HepG2 (cell line): ENCODE results near the gene CLK4. TPM values are rescaled to one million over a fixed set of nuclear protein-coding genes. Genes with fewer than 3 reads are reported as not detected.

Experiments
- ATAC-seq: fragments of 200-7000 bp; cut with Tn5 transposase; 3 replicates; pipeline ENCODE4 v1.9.1; 2020; ENCODE audit warnings: mild to moderate bottlenecking, moderate library complexity
- BruUV-seq: library from RNA; stranded (reverse); fragments of 400-500 nt; replicated peaks from 2 replicates; lab custom pipeline; 2021; lab: Mats Ljungman, UMichigan
- CTCF ChIA-PET: fragments of 300-600 bp; formaldehyde crosslinking; extraction: SDS; loops from one replicate; lab custom pipeline; 2021; ENCODE audit warnings: low total read pairs, inconsistent platforms, low intra/inter-chr PET ratio; lab: Yijun Ruan, JAX
- POLR2A ChIA-PET: fragments of 350-600 bp; sonication (Branson Sonifier 250); formaldehyde crosslinking; loops from one replicate; lab custom pipeline; 2020; ENCODE audit warnings: antibody characterized with exemption, inconsistent platforms; lab: Yijun Ruan, JAX
- DNase-seq: peaks from one replicate; pipeline ENCODE4 v3.0.0-alpha.2; 2015; ENCODE audit warnings: low spot score
- FAIRE-seq: peaks from 3 replicates; lab custom pipeline; 2011; peaks lifted over from hg19 to GRCh38; lab: Jason Lieb, UNC
- H2AFZ ChIP-seq: one replicate; pipeline ENCODE4 v1.6.1; 2011; ENCODE audit warnings: low read length, inconsistent platforms
- H3K27ac ChIP-seq: fragments of 300-600 bp; 3 replicates; pipeline ENCODE4 v1.8.0; 2011; ENCODE audit warnings: mixed run types, mild to moderate bottlenecking, mixed read lengths, low read length, inconsistent platforms; ENCODE audit not compliant: insufficient read depth; ENCODE audit errors: extremely low read length
- H3K27me3 ChIP-seq, 2 experiments: fragments of 200-600 bp in 1 of 2; 2 replicates in 1 of 2; 3 replicates in 1 of 2; pipeline versions ENCODE4 v1.6.0 to v1.8.0; 2011; ENCODE audit warnings: low read length in 2 of 2, mild to moderate bottlenecking in 2 of 2, moderate library complexity in 2 of 2, inconsistent platforms in 1 of 2; ENCODE audit not compliant: insufficient read depth in 2 of 2, control insufficient read depth in 1 of 2
- H3K36me3 ChIP-seq, 2 experiments: fragments of 200-600 bp in 1 of 2; replicated peaks in 1 of 2; 2 replicates in 1 of 2; 3 replicates in 1 of 2; pipeline versions ENCODE4 v1.5.1 to v1.8.0; 2011; ENCODE audit warnings: low read length in 2 of 2, inconsistent platforms in 1 of 2; ENCODE audit not compliant: insufficient read depth in 2 of 2, control insufficient read depth in 1 of 2
- H3K4me1 ChIP-seq: 2 replicates; pipeline ENCODE4 v1.5.1; 2012; ENCODE audit warnings: low read length, inconsistent platforms; ENCODE audit not compliant: insufficient read depth
- H3K4me2 ChIP-seq: 2 replicates; pipeline ENCODE4 v1.6.0; 2011; ENCODE audit warnings: low read depth, low read length, inconsistent platforms
- H3K4me3 ChIP-seq, 3 experiments: fragments of 200-600 bp in 1 of 3; sonication (generic), shearing (Covaris generic) in 1 of 3; replicated peaks in 1 of 3; 2 replicates each; pipeline ENCODE4 v1.5.1; 2011 to 2016; ENCODE audit warnings: low read length in 3 of 3, inconsistent platforms in 2 of 3, low read depth in 2 of 3, mild to moderate bottlenecking in 2 of 3, control low read depth in 1 of 3, mixed read lengths in 1 of 3; ENCODE audit not compliant: insufficient read depth in 1 of 3
- H3K79me2 ChIP-seq: one replicate; pipeline ENCODE4 v1.6.1; 2011; ENCODE audit warnings: low read length, inconsistent platforms; ENCODE audit not compliant: insufficient read depth
- H3K9ac ChIP-seq: 2 replicates; pipeline ENCODE4 v1.6.0; 2011; ENCODE audit warnings: mild to moderate bottlenecking, low read depth, low read length, inconsistent platforms; ENCODE audit not compliant: insufficient read depth
- H3K9me3 ChIP-seq: 2 replicates; pipeline ENCODE4 v1.5.1; 2012; ENCODE audit warnings: mild to moderate bottlenecking, low read length
- H4K20me1 ChIP-seq: 2 replicates; pipeline ENCODE4 v1.6.0; 2011; ENCODE audit warnings: inconsistent platforms, mild to moderate bottlenecking, low read length, moderate library complexity; ENCODE audit not compliant: insufficient read depth
- FOSL2 ChIP-seq: sonication (generic); formaldehyde crosslinking; IDR thresholded peaks from 2 replicates; pipeline ENCODE4 v1.4.0; 2020; ENCODE audit warnings: missing genetic modification reagents
- GRHL1 ChIP-seq: sonication (generic); formaldehyde crosslinking; conservative IDR thresholded peaks from 2 replicates; pipeline ENCODE4 v1.8.0; 2022; ENCODE audit warnings: missing genetic modification reagents
- RELA ChIP-seq: sonication (generic); formaldehyde crosslinking; IDR thresholded peaks from 2 replicates; pipeline ENCODE4 v1.4.0; 2020; ENCODE audit warnings: missing genetic modification reagents
- TEF ChIP-seq: sonication (generic); formaldehyde crosslinking; IDR thresholded peaks from 2 replicates; pipeline ENCODE4 v1.5.0; 2020; ENCODE audit warnings: missing genetic modification reagents
- ZFAT ChIP-seq: sonication (generic); formaldehyde crosslinking; conservative IDR thresholded peaks from 2 replicates; pipeline ENCODE4 v1.8.1; 2023; ENCODE audit warnings: missing genetic modification reagents, inconsistent platforms
- ZNF224 ChIP-seq: sonication (generic); formaldehyde crosslinking; IDR thresholded peaks from 2 replicates; pipeline ENCODE4 v1.5.0; 2020; ENCODE audit warnings: mild to moderate bottlenecking, missing genetic modification reagents
- WGBS: methylation state at CpG from one replicate; pipeline ENCODE4 v1.1.6; 2017; ENCODE audit warnings: low lambda C conversion rate; 5-methylcytosine and 5-hydroxymethylcytosine counted together
- in situ Hi-C: cut with HindIII; loops from 2 replicates; pipeline ENCODE4 v1.10.0; 2017; ENCODE audit warnings: low pct_unique_long_range_greater_than_20kb; ENCODE audit not compliant: extremely low pct_ligation_motif_present
- intact Hi-C: fragments of 100-400 bp; cut with micrococcal nuclease; formaldehyde crosslinking; loops from one replicate; pipeline ENCODE4 v1.10.0; 2022; ENCODE audit not compliant: unreplicated experiment
- polyA plus RNA-seq, 8 experiments: library from polyadenylated mRNA; depleted of rRNA in 3 of 8; stranded (reverse) in 7 of 8; unstranded in 1 of 8; fragments of >200 nt; fragmentation: Illumina TruSeq in 4 of 8; extraction: Trizol in 4 of 8; gene quantifications; 2 replicates each; pipeline versions ENCODE4 v1.2.1 to v1.2.3, GENCODE V29; 2011 to 2016; ENCODE audit warnings: low read depth in 4 of 8, missing spikeins in 1 of 8, mixed read lengths in 1 of 8; ENCODE audit not compliant: insufficient read depth in 1 of 8
- total RNA-seq, 5 experiments: library from RNA; depleted of rRNA; stranded (reverse); fragments of >200 nt; fragmentation: Illumina TruSeq; extraction: Trizol; gene quantifications; 2 replicates each; pipeline ENCODE4 v1.2.3, GENCODE V29; 2016; ENCODE audit warnings: low read depth in 1 of 5

CLK4 gene
- total and polyA plus RNA-seq, 2 of the 13 experiments (the other 11 are each of a cell fraction or from before 2014, with no cell fraction given) = 17.7 to 18.4 TPM

GRCh38 chr5:178642351-178642909 is 15.6 kb upstream of the CLK4 start:
- ChIA-PET POLR2A (no interaction called here), CTCF (no interaction called here)
- Histone ChIP-seq H3K36me3 (no peaks in the 10 kb centered on the region), H4K20me1 (no peaks in the 10 kb centered on the region), H3K4me1 (peaks cover 4% of the 10 kb centered on the region), H3K79me2 (no peaks in the 10 kb centered on the region), H3K4me2 (no peak overlapping the region), H3K9me3 (no peaks in the 10 kb centered on the region; the same call in 1 of the 2 replicates), H3K4me3 (no peak overlapping the region), H3K27me3 (peaks cover 1 to 10% of the 10 kb centered on the region in 2 experiments; a peak in 1 of 5 replicates), H2AFZ (no peak overlapping the region), H3K9ac (no peak overlapping the region), H3K27ac (no peak overlapping the region)
- WGBS = 50% methylated on average over 1 of the region's 1 CpG
- TF ChIP-seq ZFAT (CRISPR knock-in tag) = no peak
- peak; percentile 75; the same call in 1 of the 2 replicates for TF ChIP-seq ZNF224 (CRISPR knock-in tag)
- TF ChIP-seq TEF = no peak
- TF ChIP-seq RELA (CRISPR knock-in tag) = no peak
- no peak for TF ChIP-seq GRHL1
- peak; percentile 10; the same call in 1 of the 2 replicates for TF ChIP-seq FOSL2
- no peak for ATAC-seq
- FAIRE-seq = no peak
- DNase-seq = no peak
- intact Hi-C loops = no loop called here
- in situ Hi-C loops = no loop called here
- BruUV-seq = no TSS peak
